ENCODE data around the gene FAF1.

FAF1 gene

DNA sequence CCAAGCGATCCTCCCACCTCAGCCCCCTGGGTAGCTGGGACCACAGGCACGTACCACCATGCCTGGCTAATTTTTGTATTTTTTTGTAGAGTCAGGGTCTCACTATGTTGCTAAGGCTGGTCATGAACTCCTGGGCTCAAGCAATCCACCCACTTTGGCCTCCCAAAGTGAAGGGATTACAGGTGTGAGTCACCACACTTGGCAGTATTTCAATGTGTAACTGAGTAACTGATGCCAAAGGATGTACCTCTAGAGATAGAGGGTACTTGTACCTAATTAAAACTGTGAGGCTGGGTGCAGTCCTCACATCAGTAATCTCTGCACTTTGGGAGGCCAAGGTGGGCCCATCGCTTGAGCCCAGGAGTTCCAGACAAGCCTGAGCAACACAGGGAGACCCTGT, 278.1 kb downstream of the FAF1 start:
- DNase-seq, result no peak

GRCh38 chr1:50667710-50668356, 292.2 kb downstream of the FAF1 start:
- no peak for DNase-seq

- no peak for DNase-seq
Measured at GRCh38 chr1:50667272-50667671, 292.8 kb downstream of the FAF1 start.

DNA sequence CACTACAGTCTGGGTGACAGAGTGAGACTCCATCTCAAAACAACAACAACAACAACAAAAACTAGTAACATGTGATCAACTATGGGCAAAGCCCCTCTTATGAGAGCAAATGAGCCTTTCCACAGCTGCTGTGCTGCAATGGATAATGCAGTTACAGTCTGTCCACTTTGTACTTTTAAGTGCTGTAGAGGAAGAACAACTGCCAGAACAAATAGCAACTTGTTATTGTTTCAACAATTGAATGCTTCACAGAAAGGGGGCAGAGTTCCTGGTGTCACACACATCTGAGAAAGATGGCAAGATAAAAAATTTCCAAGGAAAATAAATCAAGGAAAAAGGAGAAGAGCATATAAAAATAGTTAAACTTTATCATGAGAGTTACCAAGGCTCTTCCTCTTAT, 293.2 kb downstream of the FAF1 start:
- DNase-seq, result no peak

DNA sequence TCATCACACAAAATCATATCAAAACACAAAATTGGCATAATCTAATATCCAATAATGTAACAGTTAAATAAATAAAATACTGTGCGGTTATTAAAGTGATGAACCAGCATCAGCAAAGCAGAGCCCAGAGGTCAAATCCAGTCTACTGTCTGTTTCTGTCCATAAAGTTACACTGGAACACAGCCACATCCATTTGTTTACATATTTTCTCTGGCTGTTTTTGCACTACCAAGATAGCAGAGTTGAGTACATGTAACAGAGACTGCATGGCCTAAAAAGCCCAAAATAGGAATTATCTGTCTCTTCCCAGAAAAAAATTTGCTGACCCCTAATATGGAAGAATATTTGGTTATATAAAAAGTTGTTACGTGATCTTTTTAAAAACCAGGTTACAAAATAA, 294.7 kb downstream of the FAF1 start:
- no peak for DNase-seq

- no peak for DNase-seq
Measured at GRCh38 chr1:50661626-50662025, 298.4 kb downstream of the FAF1 start.

DNA sequence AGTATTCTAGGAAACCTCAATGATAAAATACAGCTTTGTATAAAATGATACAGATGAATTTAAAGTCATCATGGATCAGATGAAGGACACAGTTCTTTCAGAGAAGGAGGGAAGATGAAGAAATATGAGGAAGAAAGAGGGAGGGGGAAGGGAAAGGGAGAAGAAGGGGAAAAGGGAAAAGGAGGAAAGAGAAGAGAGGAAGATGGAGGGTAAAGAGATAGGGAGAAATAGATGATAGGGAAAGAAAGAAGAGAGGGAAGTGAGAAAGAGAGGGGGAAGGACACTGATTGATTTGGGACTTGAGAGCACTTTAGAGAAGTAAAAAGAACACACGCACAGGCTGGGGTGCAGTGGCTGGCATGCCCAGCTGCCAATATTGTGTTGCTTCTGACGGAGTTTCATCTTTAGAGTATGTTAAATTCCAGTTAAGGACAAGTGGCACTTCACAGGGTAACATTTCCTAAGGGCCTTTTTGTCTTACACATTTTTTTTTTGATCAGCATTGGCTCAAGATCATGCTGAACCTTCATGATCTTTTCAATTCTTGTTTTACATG, 300.9 kb downstream of the FAF1 start:
- peak; percentile 31 for DNase-seq

GRCh38 chr1:50658459-50659076, 301.5 kb downstream of the FAF1 start:
- DNase-seq, result no peak

DNA sequence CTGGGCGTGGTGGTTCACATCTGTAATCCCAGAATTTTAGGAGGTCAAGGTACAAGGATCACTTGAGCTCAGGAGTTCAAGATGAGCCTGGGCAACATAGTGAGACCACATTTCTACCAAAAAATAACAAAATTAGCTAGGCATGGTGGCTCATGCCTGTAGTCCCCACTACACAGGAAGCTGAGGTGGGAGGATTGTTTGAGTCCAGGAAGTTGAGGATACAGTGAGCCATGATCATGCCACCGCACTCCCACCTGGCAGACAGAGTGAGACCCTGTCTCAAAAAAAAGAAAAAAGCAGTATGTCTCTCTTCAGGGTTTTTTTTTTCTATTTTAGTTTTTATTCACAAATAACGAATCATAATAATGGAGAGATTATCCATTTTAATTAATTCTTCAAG, 303.1 kb downstream of the FAF1 start:
- no peak for DNase-seq

GRCh38 chr1:50651476-50652263, 308.4 kb downstream of the FAF1 start:
- DNase-seq, result no peak

DNA sequence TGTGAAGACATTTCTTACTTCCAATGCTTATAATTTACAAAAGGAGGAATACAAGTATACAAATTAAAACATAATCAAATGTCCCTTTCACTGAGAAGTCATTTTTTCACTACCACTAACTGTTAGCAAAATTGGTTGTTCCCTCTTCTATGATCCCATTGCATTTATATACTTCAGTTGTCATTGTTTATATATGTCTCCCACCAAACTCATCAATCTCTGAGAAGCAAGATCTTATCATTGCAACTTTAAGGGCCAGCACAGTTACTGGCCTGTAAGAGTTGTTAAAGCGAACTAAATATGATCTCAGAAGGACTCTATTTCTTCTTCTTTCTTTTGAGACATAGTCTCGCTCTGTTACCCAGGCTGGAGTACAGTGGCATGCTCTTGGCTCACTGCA, 313.5 kb downstream of the FAF1 start:
- DNase-seq, result no peak

DNA sequence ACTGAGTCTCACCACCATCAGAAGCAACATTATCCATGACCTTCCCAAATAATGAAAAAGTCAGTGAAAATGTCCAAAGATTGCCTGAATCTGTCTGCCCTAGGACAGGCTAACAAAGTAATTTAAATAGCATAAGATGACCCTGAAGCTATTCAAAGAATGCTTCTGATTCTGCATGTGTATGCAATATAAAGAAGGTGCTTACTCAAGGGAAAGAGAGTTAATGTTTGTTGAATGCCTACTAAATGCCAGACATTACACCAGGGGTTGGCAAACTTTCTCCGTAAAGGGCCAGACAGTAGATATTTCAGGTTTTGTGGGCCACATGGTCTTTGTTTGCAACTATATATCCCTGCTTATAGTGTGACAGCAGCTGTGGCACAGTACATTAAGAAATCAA, 314.9 kb downstream of the FAF1 start:
- no peak for DNase-seq

DNA sequence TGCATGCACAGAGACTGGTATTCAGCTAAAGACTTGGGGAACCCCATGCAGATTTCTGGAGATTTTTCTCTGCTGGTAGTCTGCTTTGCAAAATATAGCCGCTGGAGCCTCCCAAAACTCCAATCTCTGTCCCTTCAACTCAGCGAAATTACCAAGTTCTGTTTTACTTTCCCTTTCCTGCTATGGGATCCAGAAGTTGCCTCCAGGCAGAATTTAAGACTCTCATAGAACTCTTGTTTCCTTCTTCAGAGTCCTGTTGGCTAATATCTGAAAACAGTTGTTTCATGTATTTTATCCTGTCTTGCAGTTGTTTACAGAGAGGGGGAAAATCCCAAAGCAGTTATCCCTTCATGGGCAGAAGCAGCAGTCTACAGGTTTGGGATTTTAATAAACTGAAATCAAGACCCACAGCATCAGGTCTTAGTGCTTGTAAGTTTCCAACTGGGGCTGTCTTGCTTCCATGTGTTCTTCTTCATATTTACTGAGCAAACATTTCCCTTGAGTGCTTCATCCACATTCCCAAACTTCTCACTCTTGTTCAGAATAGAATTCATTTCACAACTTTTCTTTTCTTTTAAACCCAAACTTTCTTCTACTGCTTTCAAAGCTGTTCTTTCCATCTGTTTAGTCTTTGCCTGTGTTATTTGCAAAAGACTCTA, 315.5 kb downstream of the FAF1 start:
- DNase-seq, result no peak

GRCh38 chr1:50637460-50637859, 322.6 kb downstream of the FAF1 start:
- no peak for DNase-seq

DNA sequence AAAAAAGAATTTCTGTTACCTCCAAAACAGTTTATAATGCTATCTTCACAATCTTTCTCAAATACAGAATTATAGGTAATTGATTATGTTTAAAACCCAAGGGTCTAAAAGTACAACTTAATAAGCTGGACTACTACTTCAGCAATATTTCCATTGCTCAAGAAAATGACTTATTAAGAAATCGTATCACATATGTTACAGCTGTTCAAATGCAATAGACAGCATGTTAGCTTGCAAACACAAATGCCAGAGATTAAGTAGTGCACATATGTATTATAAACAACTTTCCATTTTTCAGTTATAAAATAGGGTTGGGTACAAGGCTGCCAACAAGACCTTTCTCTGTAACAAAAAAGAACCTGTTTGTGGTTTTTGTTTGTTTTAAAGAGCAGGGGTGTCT, 325.8 kb downstream of the FAF1 start:
- no peak for DNase-seq

DNA sequence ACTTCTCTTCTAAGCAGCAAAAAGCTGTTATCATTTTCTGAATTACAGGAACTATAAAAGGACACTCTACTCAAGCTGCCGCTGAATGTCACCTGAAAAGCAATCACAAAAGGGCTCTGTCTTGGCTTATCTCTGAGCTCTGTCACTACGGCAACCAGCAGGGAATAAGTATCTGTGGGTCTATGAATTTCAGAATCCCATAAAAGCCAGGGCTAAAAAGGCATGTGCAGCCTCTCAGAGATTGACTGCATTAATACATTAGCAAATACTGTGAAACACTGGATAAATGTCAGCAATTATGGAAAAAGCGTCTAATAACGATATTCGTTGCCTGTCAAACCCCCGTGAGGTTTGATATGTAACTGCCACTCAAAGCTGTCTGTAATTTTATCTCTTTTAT, 326.6 kb downstream of the FAF1 start:
- no peak for DNase-seq

- DNase-seq, result no peak
Measured at GRCh38 chr1:50631161-50631560, 328.9 kb downstream of the FAF1 start.

- DNase-seq, result no peak
Measured at GRCh38 chr1:50622259-50622658, 337.8 kb downstream of the FAF1 start.

DNA sequence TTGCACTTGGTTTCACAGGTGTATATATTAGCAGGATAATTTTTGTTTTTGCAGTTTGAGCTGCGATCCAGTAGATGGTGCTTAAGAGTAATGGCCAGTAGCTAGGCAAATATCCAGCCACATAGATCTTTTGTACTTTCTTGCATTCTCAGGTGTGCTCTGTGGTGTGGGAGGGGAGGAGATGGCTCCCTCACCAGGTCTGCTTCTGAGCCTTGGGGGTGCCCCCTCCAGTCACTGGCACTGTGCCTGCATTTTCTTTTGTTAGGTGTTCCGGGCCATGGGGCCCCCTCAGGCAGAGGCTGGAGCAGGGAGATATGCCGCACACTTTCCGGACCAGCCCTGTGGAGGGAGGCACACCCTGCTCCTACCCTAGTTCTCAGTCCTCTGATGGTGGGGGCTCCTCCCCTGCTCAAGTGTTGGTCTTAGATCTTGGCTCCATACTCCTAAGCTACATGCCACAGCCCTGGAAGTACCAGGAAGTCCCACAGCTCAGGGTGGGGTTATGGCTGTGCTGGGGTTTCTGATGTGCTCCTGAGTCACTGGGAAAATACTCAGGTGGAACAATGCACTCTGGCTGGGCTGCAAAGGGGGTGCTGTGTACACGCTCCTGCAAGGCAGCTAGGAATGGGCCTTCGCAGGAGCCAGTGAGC, 339.3 kb downstream of the FAF1 start:
- DNase-seq, result no peak

DNA sequence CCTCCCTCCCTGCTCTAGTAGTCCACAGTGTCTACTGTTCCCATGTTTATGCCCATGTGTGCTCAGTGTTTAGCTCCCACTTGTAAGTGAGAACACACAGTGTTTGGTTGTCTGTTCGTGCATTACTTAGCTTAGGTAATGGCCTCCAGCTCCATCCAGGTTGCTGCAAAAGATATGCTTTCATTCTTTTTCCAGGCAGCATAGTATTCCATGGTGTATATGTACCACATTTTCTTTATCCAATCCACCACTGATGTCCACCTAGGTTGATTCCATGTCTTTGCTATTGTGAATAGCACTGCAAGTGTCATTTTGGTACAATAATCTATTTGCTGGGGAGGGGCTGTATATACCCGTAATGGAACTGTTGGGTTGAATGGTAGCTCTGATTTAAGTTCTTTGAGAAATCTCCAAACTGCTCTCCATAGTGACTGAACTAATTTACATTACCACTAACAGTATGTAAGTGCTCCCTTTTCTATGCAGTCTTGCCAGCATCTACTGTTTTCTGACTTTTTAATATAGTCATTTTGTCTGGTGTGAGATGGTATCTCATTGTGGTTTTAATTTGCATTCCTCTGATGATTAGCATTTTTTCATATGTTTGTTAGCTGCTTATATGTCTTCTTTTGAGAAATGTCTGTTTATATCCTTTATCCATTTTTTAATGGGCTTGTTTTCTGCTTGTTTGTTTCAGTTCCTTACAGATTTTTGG, 344.9 kb downstream of the FAF1 start:
- DNase-seq, result no peak

GRCh38 chr1:50611675-50612074, 348.4 kb downstream of the FAF1 start:
- no peak for DNase-seq

- DNase-seq, result no peak
Measured at GRCh38 chr1:50610563-50610962, 349.5 kb downstream of the FAF1 start.

Measured in MV-4-11 (cell line).